ENCODE data around the gene PLXDC1.
"Not testable (repeated sequence)": the region's sequence is repeated elsewhere in the genome, so short reads cannot be mapped to it uniquely, and the experiment has no call there.

Gene PLXDC1

GRCh38 chr17:39122991-39123390 is 28.4 kb downstream of the PLXDC1 start:
- DNase-seq = no peak

GRCh38 chr17:39121919-39122318 is 29.5 kb downstream of the PLXDC1 start:
- DNase-seq = not testable (repeated sequence)

- DNase-seq = peak; percentile 7
These were observed 32.6 kb downstream of the PLXDC1 start for GRCh38 chr17:39118674-39119419.

GRCh38 chr17:39116224-39116623 is 35.2 kb downstream of the PLXDC1 start:
- no peak for DNase-seq

- DNase-seq = no peak
These were observed 36.3 kb downstream of the PLXDC1 start for GRCh38 chr17:39115135-39115534.

GRCh38 chr17:39114723-39115122 is 36.7 kb downstream of the PLXDC1 start:
- no peak for DNase-seq

- no peak for DNase-seq
These were observed 37.6 kb downstream of the PLXDC1 start for GRCh38 chr17:39113871-39114270.

- DNase-seq = no peak
These were observed 40.9 kb downstream of the PLXDC1 start for GRCh38 chr17:39110435-39111136.

GRCh38 chr17:39108461-39109375 is 42.7 kb downstream of the PLXDC1 start:
- DNase-seq = no peak

GRCh38 chr17:39107973-39108372 is 43.5 kb downstream of the PLXDC1 start:
- DNase-seq = no peak

GRCh38 chr17:39107155-39107554 is 44.3 kb downstream of the PLXDC1 start:
- DNase-seq = no peak

GRCh38 chr17:39105705-39106104 is 45.7 kb downstream of the PLXDC1 start:
- no peak for DNase-seq

GRCh38 chr17:39104657-39105056 is 46.8 kb downstream of the PLXDC1 start:
- no peak for DNase-seq

GRCh38 chr17:39104046-39104445 is 47.4 kb downstream of the PLXDC1 start:
- no peak for DNase-seq

- DNase-seq = no peak
These were observed 50.3 kb downstream of the PLXDC1 start for GRCh38 chr17:39101091-39101490.

- no peak for DNase-seq
These were observed 50.9 kb downstream of the PLXDC1 start for GRCh38 chr17:39100530-39100929.

- DNase-seq = no peak
These were observed 51.7 kb downstream of the PLXDC1 start for GRCh38 chr17:39099663-39100286.

GRCh38 chr17:39098588-39098987 is 52.8 kb downstream of the PLXDC1 start:
- DNase-seq = no peak

- DNase-seq = no peak
These were observed 53.9 kb downstream of the PLXDC1 start for GRCh38 chr17:39097537-39097936.

GRCh38 chr17:39097150-39097519 is 54.3 kb downstream of the PLXDC1 start:
- no peak for DNase-seq

- peak; percentile 63 for DNase-seq
These were observed 54.8 kb downstream of the PLXDC1 start for GRCh38 chr17:39096508-39097149.

GRCh38 chr17:39095309-39095686 is 56.1 kb downstream of the PLXDC1 start:
- no peak for DNase-seq
